Cerebellar nuclear complex (tissue), 1 donor: ENCODE measurements around the gene CFL2.
A peak's percentile ranks its signal among the peaks of the same experiment; 100 is the strongest.
"Not testable (repeated sequence)": the region's sequence is repeated elsewhere in the genome, so short reads cannot be mapped to it uniquely, and the experiment has no call there.

Experiments used
- DNase-seq, 2 experiments: peaks; one replicate each; lab custom pipeline; 2025; lab: John Stamatoyannopoulos, UW

Gene CFL2

DNA sequence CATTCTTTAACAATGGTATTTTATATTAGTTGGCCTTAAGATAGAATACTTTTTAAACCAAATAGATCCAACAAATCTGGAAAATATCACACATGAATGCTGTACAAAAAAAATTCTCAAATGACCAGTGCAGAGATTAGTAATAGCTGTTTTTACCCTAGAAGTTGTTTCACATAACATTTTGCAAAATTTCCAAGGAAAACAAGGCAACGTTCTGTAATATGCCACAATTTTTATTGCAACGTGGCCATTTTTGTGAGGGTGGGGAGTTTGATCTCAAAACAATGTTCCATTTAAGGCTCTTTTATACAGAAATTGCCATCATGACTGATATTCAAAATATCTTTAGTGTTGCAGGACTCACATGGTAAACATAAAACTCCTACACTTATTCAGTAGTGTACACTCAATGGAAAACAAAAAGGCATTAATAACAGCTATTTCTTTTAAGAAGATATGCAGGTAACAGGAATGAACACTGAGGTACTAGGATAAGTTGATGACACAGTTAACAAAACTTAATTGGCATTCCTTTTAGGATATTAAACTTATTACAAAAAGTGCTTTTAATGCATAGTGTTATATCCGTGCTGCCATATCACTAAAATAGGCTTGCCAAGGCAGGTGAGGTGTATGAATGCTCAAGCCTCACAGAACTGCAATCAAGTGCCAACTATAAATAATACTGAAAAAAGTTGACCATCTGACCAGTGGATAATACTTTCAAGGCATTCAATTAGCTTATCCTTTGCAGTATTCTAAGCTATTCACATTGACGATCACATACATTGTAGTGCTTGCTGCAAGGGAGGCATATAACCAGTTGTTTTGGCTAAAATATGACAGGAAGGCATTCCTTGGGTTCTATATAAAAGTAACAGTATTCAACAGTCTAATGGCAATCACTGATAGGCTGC is 2.3 kb downstream of the CFL2 start:
- no peak for DNase-seq

DNA sequence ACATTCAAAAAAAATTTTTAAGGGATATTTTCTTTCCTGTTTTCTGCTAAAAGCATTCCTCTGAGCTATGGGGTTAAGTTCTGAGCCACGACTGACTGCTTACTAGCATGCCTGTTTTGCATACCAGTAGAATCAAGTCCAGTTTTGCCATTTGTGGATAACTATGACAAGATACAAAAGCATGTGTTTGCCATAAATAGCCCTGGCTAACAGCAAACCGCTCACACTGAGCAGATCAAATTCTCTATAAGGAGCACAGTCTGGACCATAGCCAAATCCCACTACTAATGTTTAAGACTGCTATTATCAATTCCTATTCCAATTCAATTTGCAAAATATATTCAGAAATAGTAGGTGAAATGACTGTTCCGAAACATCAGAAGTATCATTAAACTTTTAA is 3.2 kb downstream of the CFL2 start:
- DNase-seq = peak; percentile 13 to 17

DNA sequence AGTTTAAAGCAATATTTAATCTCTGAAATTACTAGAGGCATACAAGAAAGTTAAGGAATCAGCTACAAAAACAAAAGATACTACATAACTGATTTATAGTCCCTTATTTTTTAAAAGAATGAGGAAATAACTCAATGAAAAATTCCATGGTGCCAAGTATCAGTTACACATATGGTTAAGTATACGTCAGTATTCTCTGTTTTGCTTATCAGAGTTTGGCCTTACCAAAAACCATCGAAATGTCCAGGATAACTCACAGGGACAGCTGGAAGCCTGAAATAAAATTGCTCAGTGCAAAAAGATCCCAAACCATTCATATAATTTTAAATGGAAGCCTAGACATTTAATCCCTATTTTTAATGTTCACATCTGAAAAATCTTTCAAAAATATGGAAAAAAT is 3.6 kb downstream of the CFL2 start:
- no peak for DNase-seq

DNA sequence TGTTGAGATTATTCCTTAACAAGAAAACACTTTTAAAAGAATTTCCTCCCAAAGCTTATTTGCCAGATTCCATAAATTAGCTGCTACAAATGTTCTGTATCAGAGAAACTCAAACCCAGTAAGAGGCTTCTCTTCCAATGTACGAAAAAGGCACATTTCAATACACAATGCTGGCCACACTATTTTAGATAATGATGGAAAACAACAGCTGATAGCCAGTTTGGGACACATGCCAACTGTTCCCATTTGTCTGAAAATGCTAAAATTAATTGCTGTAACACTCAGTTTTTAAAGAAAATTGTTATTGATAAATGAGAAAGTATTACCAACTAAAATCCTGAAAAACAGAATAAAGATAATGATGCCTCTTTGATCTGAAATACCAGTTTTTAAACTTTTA is 4.4 kb downstream of the CFL2 start:
- no peak for DNase-seq

DNA sequence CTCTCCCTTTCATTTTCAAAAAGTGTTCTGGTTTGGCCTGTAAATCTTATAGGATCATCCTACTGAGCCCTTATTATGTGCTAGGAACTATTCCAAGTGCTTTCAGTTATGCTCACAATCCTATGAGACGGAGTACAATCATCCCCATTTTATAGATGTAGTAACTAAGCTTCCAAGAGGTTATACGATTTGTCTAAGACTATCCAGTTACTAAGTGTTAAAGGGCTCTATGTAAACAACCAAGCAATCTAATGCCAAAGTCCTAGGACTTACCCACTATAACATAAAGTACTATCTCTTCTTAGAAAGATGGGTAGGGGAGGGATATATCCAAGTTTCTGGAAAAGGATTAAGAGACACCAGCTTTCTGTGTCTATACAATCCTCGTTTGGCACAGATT is 6.7 kb downstream of the CFL2 start:
- DNase-seq = no peak

DNA sequence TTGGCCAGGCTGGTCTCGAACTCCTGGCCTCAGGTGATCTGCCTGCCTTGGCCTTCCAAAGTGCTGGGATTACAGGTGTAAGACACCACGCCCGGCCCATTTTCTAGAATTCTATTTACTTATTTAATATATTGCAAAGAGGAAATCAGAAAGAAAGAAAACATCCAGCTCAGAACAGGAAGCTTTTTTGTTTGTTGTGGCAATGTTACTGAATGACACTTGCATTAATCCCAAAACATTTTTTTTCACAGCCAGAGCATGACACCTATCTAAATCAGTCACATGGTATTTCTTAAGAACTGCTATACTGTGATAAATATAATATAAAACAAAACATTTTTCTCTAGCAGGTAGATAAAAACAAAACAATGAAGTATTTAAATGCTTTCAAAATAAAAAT is 12.6 kb downstream of the CFL2 start:
- DNase-seq = no peak

DNA sequence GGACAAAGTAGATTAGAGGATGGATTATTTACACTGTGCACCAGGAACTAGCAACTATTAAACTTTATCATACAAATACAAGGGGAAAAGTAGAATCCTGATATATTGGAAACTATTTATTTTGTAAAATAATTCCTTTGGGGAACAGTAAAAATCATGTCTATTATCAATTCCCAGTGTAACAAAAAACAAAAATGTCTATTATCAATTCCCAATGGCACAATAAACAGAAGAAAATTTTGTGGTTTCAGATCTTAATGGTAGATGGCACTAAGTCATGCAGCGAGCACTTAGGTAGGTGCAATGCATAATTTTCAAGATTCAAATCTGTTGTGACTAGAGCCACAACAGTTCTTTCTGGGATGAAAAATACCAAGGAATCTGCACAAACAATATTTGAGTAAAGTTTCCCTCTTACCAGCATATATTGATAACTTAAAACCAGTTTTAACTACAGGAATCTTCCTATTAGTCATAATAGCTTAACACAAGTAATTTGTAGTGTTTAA is 13.7 kb downstream of the CFL2 start:
- DNase-seq = no peak

DNA sequence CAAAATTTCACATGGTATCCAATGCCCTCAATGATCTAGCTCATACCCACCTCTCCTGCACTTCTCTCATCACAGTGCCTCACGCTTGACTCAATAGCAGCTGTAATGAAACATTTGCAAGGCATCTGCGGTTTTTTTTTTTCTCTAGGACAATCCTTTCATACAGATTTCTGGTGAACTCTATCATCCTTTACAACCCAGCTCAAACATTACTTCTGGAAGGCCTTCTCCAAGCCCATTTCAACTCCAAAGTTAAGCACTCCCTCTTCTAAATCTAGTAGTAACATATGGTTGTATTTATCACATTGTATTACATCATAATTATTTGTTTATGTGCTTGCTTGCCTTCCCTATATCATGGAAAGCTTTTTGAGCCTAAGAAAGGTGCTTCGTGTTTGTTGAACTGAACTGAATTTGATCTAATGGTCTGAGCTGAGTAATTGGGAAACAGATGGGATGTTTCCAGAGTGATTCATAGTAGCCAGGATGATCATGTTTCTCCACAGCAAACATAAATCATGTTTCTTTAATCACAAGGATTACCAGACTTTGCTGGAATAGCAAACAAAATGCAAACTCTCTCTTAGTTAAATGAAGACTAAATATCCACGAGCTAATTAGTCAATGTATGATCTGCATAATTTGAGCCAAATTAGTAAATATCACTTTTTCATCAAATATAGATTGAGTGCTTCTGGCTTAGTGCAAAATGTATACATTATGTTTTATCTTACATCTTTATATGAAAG is 14.3 kb downstream of the CFL2 start:
- DNase-seq = no peak

DNA sequence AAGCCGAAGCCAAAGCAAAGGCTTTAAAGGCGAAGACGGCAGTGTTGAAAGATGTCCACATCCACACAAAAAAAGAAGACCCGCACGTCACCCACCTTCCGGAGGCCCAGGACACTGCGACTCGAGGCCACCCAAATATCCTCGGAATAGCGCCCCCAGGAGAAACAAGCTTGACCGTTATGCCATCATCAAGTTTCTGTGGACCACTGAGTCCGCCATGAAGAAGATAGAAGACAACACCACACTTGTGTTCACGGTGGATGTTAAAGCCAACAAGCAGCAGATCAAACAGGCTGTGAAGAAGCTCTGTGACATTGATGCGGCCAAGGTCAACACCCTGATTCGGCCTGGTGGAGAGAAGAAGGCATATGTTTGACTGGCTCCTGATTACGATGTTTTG is 20.2 kb downstream of the CFL2 start:
- DNase-seq = not testable (repeated sequence)

DNA sequence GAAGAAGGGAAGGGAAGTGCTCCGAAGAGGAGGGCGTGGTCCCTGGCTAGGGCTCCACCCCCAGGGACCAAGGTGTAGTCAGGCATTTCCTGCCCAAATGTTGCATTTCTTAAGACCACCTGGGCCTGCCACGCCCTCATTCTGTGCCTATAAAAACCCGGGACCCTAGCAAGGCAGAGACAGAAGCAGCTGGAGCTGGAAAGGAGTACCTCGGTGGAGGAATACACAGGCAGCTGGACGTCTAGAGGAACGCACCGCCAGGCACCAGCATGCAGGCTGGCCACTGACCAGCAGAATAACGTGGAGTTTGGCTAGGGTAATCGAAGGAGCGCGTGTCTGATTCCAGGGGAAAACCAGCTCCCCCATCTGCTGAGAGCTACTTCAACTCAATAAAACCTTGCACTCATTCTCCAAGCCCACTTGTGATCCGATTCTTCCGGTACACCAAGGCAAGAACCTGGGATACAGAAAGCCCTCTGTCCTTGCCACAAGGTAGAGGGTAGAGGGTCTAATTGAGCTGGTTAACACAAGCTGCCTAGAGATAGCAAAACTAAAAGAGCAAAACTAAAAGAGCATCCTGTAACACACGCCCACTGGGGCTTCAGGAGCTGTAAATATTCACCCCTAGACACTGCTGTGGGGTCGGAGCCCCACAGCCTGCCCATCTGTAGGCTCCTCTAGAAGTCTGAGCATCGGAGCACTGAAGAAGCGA is 21.0 kb downstream of the CFL2 start:
- no peak for DNase-seq

DNA sequence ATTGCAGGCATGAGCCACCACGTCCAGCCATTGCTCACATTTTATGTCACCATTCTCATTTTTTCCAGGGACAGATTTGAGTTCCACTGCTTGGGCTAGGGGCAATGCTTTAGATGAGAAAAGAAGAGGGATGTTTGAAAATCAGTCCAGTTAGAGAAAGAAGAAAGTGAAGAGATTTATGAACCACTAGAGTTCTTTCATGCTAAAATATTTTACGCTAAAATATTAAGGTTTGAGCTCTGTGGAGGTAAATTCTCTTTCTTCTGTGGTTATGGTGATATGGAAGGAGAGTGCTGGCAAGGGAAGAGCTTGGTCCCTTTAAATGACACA is 21.5 kb downstream of the CFL2 start:
- no peak for DNase-seq

DNA sequence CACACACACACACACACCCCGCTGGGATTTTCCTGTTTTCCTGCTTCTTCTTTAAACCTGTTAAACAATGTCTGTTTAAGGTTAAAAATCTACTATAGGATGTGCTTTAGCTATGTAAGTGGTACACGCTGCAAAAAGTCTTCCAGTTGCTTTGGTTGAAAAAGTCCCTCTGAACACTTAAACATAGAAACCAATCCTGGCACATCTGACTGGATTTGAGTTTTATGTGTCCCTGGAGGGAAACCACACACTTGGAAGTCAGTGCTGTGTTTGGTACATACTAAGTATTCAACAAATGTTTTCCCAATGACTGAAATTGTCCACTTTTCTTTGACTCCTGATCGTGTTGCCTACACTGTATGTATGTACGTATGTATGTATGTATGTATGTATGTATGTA is 22.0 kb downstream of the CFL2 start:
- no peak for DNase-seq

DNA sequence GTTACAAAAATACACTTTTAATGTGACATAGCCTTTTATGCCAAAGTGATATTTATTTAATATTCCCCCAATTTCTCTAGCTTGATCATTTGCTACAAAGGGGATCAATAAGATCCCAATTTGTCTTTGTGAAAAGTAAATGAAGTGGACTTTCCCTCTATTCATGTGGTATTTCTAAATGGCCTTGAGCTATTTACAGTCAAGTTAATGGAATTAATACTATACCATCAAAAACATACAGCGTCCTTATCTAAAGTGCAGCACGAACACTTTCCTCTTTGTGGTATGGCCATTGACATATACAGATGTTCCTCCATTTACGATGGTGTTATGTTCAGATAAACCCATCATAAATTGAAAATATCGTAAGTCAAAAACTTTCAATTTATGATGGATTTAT is 23.2 kb downstream of the CFL2 start:
- no peak for DNase-seq

DNA sequence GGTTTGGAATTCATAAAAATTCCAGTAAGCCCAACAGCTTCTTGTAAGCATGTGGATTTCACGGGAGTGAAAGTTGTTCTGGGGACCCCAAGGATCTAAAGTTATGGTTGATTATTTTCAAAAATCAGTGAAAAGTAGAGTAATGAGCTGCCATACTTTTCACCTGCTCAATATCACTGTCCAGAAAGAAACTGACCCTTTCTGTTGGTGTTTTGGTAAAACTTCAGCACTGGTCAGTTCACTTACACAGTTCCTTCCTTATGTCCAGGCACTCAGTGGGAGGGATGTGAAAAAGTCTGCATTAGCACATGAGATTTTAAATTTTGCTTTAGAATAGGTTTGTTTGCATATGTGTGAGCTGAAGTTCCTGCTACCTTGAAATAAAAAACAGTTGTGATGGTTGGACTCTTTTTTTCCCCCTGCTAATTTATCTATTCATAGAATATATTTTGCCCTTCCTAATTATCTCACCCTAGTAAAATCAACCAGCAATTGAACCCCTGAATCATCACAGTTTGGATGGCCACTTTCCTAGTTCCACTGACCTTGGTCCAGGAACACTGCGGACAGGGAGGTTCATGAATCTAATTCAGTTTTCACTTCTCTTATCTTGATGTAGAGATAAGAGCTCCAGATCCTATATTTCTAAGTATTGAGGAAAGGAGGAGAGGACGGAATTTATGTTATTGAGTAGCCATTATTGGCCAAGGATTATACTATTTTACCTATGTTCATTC is 25.8 kb downstream of the CFL2 start:
- no peak for DNase-seq

DNA sequence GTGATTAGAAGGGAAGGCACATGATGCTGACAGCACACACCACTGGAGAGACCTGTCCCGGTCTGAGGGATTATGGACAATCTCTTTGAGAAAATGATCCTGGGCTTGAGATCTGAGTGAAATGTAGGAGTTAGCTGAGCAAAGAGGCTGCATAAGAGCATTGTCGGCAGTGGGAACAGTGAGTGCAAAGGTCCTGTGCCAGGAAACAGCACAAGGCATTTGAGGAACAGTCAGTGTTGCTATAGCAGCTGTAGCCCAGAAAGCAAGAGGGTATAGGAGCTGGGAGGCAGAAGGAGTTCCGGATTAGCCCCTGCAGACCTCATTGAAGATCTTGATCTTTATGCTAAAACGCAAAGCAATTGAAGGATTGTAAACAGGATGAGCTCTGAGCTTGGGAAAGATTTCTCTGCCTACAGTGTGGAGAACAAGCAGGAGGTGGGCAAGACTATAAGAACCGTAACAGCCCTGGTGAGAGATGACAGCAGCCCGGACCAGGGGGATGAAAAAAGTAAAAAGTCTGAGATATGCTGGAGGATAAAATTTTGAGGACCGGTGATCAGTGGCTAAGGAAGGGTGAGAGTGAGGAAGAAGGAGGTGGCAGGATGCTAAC is 28.5 kb downstream of the CFL2 start:
- DNase-seq = no peak

DNA sequence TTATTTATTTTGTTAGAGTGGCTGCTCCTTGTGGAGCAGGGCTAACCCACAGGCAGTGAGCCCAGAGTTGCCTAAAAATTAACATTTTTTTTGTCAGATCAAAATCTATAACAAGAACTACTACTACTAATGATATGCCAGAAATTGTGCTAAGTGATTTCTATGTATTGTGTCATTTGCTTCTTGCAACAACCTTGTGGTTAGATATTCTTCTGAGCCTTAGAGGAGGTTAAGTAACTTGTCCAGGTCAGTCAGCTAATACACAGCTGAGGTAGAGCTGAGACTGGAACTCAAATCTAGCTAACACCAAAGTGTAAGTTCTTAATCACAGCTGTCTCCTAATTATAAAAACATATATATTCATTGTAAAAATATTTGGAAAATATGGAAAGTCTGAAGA is 29.8 kb downstream of the CFL2 start:
- DNase-seq = no peak

DNA sequence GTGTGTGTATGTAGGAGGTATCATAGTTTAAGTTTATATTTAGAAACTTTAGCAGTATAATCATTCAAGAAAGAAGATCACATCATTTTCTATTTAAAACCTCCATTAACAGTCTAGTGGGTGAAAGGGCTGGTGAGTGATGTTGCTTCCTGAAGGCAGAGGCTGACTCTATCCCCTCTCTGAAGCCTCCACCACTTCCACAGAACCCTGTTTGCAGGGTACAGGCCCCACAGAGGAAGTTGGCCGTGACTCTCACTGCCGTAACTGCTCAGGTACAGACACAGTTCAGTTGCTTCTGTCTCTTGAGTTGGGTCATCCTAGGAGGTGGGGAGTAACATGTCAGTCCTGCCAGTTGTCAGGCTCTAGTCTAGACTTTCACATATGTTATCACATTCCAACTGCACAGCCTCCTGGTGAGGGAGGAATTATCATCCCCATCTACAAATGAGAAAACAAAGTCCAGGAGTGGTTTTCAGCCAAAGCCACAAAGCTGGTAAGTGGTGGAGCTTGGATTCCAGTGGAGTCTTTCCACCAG is 31.5 kb downstream of the CFL2 start:
- no peak for DNase-seq

DNA sequence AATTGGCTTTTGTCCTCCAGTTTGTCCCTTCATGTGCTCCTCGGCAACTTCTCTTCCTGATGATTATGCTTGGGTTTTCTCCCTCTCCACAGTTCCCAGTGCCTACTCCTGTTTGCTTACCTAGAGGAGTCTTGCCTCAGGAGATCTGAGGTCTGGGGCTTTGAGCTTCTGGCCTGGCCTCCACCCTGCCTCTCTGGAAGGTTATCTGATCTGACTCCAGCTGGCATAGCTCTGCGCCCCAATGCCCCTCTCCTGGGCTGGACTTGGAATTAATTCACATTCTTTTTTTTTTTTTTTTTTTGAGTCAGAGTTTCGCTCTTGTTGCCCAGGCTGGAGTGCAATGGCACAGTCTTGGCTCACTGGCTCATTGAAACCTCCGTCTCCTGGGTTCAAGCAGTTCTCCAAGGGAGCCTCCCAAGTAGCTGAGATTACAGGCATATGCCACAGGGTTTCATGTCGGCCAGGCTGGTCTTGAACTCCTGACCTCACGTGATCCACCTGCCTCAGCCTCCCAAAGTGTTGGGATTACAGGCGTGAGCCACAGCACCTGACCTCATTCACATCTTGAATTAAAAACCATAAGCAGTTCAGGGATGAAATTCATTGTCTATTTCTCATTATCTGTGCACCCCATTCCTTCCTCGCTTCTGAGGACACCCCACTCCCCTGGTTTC is 33.5 kb downstream of the CFL2 start:
- DNase-seq = no peak

DNA sequence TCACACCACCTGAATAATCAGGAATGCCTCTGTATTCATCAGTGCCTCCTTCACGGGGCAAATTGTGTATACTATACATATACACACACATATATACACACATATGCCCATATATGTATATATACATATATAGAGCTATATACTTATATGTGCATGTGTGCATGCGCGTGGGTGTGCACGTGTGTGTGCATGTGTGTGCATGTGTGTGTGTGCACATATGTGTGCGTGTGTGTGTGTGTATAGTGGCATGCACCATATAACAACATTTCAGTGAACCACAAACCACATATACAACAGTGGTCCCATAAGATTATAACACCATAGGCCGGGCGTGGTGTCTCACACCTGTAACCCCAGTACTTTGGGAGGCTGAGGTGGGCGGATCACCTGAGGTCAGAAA is 35.7 kb downstream of the CFL2 start:
- DNase-seq = no peak

DNA sequence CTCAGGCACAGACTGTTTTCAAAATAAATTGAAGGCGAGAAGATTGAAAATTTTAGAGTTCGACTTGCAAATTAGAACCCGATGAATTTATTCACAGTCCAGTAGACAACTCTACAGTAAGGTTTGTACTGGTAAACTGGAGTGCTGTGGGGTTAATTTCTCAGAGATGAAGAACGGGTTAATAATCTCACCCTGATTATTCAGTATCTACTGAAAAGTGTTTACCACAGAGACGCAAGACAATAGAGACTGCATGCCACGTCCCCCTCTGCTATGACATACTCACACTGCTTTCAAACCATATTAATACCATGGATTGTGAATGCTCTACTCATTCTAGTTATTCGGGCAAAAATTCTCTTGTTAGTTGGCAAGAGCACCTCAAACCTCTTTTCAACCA is 36.1 kb downstream of the CFL2 start:
- DNase-seq = no peak
